Parathyroid adenoma (tissue), 2 donors: ENCODE data around the gene CTDSP1.

Experiments
- H2AFZ ChIP-seq: fragments of 300-600 bp; sonication (generic); one replicate; pipeline ENCODE4 v1.7.0; 2017; ENCODE audit warnings: antibody characterized with exemption, mild to moderate bottlenecking
- H3K27ac ChIP-seq: fragments of 300-600 bp; sonication (generic); one replicate; pipeline ENCODE4 v1.7.0; 2017
- H3K27me3 ChIP-seq: fragments of 300-600 bp; sonication (generic); one replicate; pipeline ENCODE4 v1.7.0; 2017; ENCODE audit warnings: low read length; ENCODE audit not compliant: control insufficient read depth, insufficient read depth
- H3K36me3 ChIP-seq: fragments of 300-600 bp; sonication (generic); one replicate; pipeline ENCODE4 v1.7.0; 2017; ENCODE audit warnings: low read length; ENCODE audit not compliant: control insufficient read depth, insufficient read depth
- H3K4me1 ChIP-seq: fragments of 300-600 bp; sonication (generic); one replicate; pipeline ENCODE4 v1.7.0; 2017; ENCODE audit warnings: control low read depth
- H3K4me2 ChIP-seq: fragments of 300-600 bp; sonication (generic); one replicate; pipeline ENCODE4 v1.7.0; 2017; ENCODE audit warnings: low read length
- H3K4me3 ChIP-seq: fragments of 300-600 bp; sonication (generic); one replicate; pipeline ENCODE4 v1.7.0; 2017; ENCODE audit warnings: low read depth, low read length
- H3K79me2 ChIP-seq: fragments of 300-600 bp; sonication (generic); one replicate; pipeline ENCODE4 v1.7.0; 2017; ENCODE audit warnings: control low read depth
- H3K9ac ChIP-seq: fragments of 300-600 bp; sonication (generic); one replicate; pipeline ENCODE4 v1.7.0; 2017; ENCODE audit warnings: mild to moderate bottlenecking
- H3K9me3 ChIP-seq: fragments of 300-600 bp; sonication (generic); one replicate; pipeline ENCODE4 v1.7.0; 2017; ENCODE audit warnings: low read length; ENCODE audit not compliant: control insufficient read depth
- TF ChIP-seq, protein P1 (sequence below): fragments of 300-600 bp; sonication (generic); IDR thresholded peaks from one replicate; pipeline ENCODE4 v1.7.0; 2017; ENCODE audit warnings: antibody characterized with exemption, mild to moderate bottlenecking
- donor health status: primary hyperparathyroidism.

Gene CTDSP1

GRCh38 chr2:218418717-218419458 lies 19.2 kb downstream of the CTDSP1 start, which contains the start of gene VIL1:
Gene VIL1 (plus strand): TSS chr2:218419123. CDS start chr2:218423779, 4,656 bp downstream.
- Histone ChIP-seq H2AFZ (no peak within 1 kb of the TSS), H3K4me2 (no peak within 1 kb of the TSS), H3K9ac (no peak within 1 kb of the TSS), H3K4me3 (no peak within 1 kb of the TSS), H3K27me3 (no peaks in the 10 kb centered on the region), H3K79me2 (no peaks in the 10 kb centered on the region), H3K27ac (no peak within 1 kb of the TSS), H3K9me3 (no peaks in the 10 kb centered on the region), H3K4me1 (no peaks in the 10 kb centered on the region), H3K36me3 (no peaks in the 10 kb centered on the region)
- TF ChIP-seq, protein P1, sequence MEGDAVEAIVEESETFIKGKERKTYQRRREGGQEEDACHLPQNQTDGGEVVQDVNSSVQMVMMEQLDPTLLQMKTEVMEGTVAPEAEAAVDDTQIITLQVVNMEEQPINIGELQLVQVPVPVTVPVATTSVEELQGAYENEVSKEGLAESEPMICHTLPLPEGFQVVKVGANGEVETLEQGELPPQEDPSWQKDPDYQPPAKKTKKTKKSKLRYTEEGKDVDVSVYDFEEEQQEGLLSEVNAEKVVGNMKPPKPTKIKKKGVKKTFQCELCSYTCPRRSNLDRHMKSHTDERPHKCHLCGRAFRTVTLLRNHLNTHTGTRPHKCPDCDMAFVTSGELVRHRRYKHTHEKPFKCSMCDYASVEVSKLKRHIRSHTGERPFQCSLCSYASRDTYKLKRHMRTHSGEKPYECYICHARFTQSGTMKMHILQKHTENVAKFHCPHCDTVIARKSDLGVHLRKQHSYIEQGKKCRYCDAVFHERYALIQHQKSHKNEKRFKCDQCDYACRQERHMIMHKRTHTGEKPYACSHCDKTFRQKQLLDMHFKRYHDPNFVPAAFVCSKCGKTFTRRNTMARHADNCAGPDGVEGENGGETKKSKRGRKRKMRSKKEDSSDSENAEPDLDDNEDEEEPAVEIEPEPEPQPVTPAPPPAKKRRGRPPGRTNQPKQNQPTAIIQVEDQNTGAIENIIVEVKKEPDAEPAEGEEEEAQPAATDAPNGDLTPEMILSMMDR, result no peak

DNA sequence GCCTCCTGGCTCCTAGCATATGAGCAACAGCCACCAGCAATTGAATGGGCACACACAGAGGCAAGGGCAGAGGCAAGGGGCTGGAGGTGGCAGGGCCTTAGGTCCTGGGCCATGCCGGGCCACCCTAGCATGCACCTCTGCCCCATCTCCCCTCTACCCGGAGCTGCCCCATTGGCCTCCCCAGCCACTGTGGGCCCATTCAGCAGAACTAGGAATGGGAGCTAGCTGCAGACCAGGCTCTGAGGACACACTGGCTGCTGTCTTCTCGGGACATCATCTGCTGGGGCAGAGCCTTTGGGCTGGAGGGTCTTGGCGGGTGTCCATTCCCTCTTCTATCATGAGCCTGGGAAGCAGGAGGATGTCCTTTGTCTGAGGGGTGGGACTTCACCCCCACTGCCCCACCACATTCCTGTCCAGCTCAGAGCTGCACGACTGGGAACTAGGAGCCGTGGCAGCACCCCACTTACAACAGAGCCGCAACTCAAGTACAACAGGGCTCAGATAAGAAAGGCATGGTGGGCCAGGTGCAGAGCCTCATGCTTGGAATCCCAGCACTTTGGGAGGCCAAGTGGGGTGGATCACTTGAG lies 20.1 kb downstream of the CTDSP1 start:
- Histone ChIP-seq H3K27me3 (no peaks in the 10 kb centered on the region), H3K4me1 (no peaks in the 10 kb centered on the region), H3K9ac (no peak overlapping the region), H3K4me3 (no peak overlapping the region), H2AFZ (no peak overlapping the region), H3K9me3 (no peaks in the 10 kb centered on the region), H3K4me2 (no peak overlapping the region), H3K36me3 (no peaks in the 10 kb centered on the region), H3K27ac (no peak overlapping the region), H3K79me2 (no peaks in the 10 kb centered on the region)
- TF ChIP-seq, protein P1, result no peak

- H3K27ac ChIP-seq, result no peak overlapping the region
Observed at GRCh38 chr2:218421027-218421426, 21.4 kb downstream of the CTDSP1 start.

DNA sequence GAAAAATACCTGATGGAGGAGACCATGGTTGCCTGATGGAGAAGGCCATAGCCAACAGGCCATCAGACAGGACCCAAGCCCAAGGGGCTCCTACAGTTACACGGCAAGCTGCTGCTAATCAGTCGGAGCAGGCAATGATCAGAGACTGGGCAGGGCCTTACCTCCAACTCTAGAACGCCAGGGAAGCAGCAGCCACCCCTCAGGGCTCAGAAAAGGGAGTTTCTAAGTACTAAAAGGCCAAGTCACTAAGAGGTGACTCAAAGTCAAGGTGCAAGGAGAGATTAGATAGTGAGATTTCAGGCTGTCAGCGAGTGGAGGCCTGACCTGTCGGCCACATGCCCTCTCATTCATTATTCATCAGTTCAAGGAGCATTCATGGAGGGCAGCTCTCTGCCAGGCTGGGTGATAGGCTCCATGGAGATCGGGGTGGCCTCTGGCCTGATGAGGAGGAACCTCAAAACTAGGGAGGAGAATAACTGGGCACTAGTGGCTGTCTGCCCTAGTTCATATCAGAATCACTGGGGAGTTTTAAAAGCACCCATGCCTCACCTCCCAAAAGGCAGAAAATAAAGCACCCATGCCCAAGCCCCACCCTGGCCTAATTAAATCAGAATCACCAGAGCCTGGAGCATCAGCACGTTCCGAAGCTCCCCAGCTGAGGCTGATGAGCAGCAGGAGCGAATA lies 22.9 kb downstream of the CTDSP1 start:
- H3K9ac ChIP-seq, result no peak overlapping the region
- H3K36me3 ChIP-seq, result no peaks in the 10 kb centered on the region
- no peaks in the 10 kb centered on the region for H3K79me2 ChIP-seq
- no peaks in the 10 kb centered on the region for H3K4me1 ChIP-seq
- no peaks in the 10 kb centered on the region for H3K27me3 ChIP-seq
- no peaks in the 10 kb centered on the region for H3K9me3 ChIP-seq
- no peak overlapping the region for H3K4me2 ChIP-seq
- no peak overlapping the region for H2AFZ ChIP-seq
- TF ChIP-seq, protein P1, result no peak
- H3K27ac ChIP-seq, result no peak overlapping the region
- H3K4me3 ChIP-seq, result no peak overlapping the region

More at GRCh38 chr2:218421027-218421426, 21.4 kb downstream of the CTDSP1 start:
- TF ChIP-seq, protein P1, result no peak
- Histone ChIP-seq H3K4me3 (no peak overlapping the region), H3K4me2 (no peak overlapping the region), H3K27me3 (no peaks in the 10 kb centered on the region), H2AFZ (no peak overlapping the region), H3K9ac (no peak overlapping the region), H3K79me2 (no peaks in the 10 kb centered on the region), H3K9me3 (no peaks in the 10 kb centered on the region), H3K36me3 (no peaks in the 10 kb centered on the region), H3K4me1 (no peaks in the 10 kb centered on the region)
